WI38 (cell line): ENCODE data around the gene CRADD.

ENCODE experiments used
- H3K4me3 ChIP-seq: 2 replicates; pipeline ENCODE4 v1.5.1; 2011; ENCODE audit warnings: low read depth, mild to moderate bottlenecking, control low read depth, low read length
- TF ChIP-seq, protein P1 (sequence below): IDR thresholded peaks from 2 replicates; pipeline ENCODE4 v1.5.1; 2012; ENCODE audit warnings: low read depth, mild to moderate bottlenecking, control low read depth, low read length

Gene CRADD

GRCh38 chr12:93944201-93944600, 267.0 kb downstream of the CRADD start:
- TF ChIP-seq, protein P1, sequence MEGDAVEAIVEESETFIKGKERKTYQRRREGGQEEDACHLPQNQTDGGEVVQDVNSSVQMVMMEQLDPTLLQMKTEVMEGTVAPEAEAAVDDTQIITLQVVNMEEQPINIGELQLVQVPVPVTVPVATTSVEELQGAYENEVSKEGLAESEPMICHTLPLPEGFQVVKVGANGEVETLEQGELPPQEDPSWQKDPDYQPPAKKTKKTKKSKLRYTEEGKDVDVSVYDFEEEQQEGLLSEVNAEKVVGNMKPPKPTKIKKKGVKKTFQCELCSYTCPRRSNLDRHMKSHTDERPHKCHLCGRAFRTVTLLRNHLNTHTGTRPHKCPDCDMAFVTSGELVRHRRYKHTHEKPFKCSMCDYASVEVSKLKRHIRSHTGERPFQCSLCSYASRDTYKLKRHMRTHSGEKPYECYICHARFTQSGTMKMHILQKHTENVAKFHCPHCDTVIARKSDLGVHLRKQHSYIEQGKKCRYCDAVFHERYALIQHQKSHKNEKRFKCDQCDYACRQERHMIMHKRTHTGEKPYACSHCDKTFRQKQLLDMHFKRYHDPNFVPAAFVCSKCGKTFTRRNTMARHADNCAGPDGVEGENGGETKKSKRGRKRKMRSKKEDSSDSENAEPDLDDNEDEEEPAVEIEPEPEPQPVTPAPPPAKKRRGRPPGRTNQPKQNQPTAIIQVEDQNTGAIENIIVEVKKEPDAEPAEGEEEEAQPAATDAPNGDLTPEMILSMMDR: no peak
- H3K4me3 ChIP-seq: no peak overlapping the region
